NT2/D1 (cell line): ENCODE measurements around the gene PHTF2.
A peak's percentile ranks its signal among the peaks of the same experiment; 100 is the strongest.

ENCODE experiments used
- DNase-seq: peaks from one replicate; pipeline ENCODE4 v3.0.0-alpha.2; 2011; ENCODE audit warnings: low read depth, low spot score
- H3K27me3 ChIP-seq: 2 replicates; pipeline ENCODE4 v1.6.0; 2011; ENCODE audit warnings: mild to moderate bottlenecking; ENCODE audit not compliant: insufficient read length, insufficient read depth
- H3K36me3 ChIP-seq: 2 replicates; pipeline ENCODE4 v1.6.1; 2011; ENCODE audit warnings: mild to moderate bottlenecking, low read length, mixed read lengths; ENCODE audit not compliant: insufficient read depth, insufficient read length
- H3K4me1 ChIP-seq: 2 replicates; pipeline ENCODE4 v1.5.1; 2011; ENCODE audit not compliant: insufficient read depth, insufficient read length
- H3K4me3 ChIP-seq: 2 replicates; pipeline ENCODE4 v1.5.1; 2011; ENCODE audit warnings: low read depth; ENCODE audit not compliant: insufficient read length
- H3K9ac ChIP-seq: 2 replicates; pipeline ENCODE4 v1.6.0; 2011; ENCODE audit warnings: low read depth; ENCODE audit not compliant: insufficient read length
- H3K9me3 ChIP-seq: 2 replicates; pipeline ENCODE4 v1.5.1; 2011; ENCODE audit warnings: mild to moderate bottlenecking, low read length; ENCODE audit not compliant: insufficient read depth
- SUZ12 ChIP-seq: IDR thresholded peaks from 2 replicates; pipeline ENCODE4 v1.6.1; 2011; ENCODE audit not compliant: insufficient read length, insufficient read depth; ENCODE audit errors: extremely low read depth
- YY1 ChIP-seq: IDR thresholded peaks from 2 replicates; pipeline ENCODE4 v1.6.1; 2011; ENCODE audit not compliant: insufficient read length, insufficient read depth
- ZNF274 ChIP-seq: IDR thresholded peaks from 2 replicates; pipeline ENCODE4 v1.6.1; 2011; ENCODE audit warnings: mild to moderate bottlenecking, low read depth, low read length

The PHTF2 gene

DNA sequence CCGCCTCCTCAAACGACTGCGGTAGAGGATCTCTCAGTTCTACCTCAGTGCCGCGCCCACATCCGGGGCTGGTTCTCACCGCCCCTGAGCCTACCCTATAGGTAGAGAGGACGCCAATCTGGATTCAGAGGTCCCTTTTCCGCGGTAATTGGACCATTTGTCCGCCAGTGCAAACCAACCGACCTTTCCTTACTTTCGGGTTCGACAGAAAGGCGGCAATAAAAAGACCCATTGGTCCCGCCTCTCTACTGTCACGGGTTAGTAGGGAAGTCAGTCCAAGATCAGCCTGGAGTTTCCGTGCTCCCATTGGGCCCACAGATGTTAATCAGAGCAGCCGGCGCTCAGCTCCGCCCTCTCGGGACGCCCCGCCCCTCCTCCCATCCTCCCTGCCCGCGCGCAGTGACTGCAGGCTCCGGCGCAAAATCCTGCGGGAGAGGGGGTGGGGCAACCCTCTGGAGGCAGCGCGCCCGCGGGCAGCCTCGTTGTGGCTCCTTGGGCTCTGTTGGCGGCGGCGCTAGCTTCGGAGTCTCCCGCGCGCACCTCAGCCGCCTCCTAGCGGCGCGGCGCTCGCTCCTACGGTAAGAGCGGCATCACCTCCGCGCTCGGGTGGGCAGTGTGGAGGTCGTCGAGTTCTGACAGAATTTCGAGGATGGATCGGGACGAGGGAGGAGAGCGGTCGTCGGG is at the start of gene PHTF2, which contains the start of gene TMEM60:
Gene PHTF2, plus strand, starts transcription at position 380 of the 684 bp plus-strand sequence.
Gene TMEM60, minus strand, starts transcription at position 41 of the 684 bp plus-strand sequence. CDS start 4,061 bp downstream, outside the sequence.
- Histone ChIP-seq H3K9me3 (no peaks in the 10 kb centered on the region), H3K9ac (peak within 1 kb of the TSS; percentile 92), H3K4me3 (peak within 1 kb of the TSS; percentile 96), H3K27me3 (no peaks in the 10 kb centered on the region), H3K4me1 (no peaks in the 10 kb centered on the region), H3K36me3 (peaks cover 21% of the 10 kb centered on the region)
- DNase-seq, result peak; percentile 99
- TF ChIP-seq YY1 (no peak), ZNF274 (no peak), SUZ12 (no peak)

DNA sequence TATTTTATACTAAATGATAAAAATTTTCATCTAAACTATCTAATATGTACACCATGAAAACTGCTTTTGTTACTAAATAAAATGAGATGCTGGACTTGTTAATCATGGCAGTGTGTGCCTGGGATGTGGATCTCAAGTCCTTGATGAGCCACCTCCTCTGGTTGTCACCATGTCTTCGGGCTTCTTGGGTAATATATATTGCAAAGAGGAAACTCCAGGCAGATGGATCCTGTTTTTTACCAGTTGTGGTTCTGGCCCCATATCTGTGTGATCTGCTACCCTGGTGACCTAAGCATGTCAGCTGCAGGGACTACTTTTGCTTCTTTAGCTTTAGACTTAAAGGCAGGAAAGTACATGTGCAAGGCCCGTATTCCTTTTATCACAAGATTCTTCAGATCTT is 46.6 kb upstream of the PHTF2 start:
- no peak for DNase-seq
- H3K36me3 ChIP-seq, result peaks cover 9% of the 10 kb centered on the region
- no peaks in the 10 kb centered on the region for H3K4me1 ChIP-seq
- H3K9me3 ChIP-seq, result no peaks in the 10 kb centered on the region
- H3K9ac ChIP-seq, result no peak overlapping the region
- no peaks in the 10 kb centered on the region for H3K27me3 ChIP-seq
- TF ChIP-seq YY1 (no peak), SUZ12 (no peak), ZNF274 (no peak)
- H3K4me3 ChIP-seq, result no peak overlapping the region

DNA sequence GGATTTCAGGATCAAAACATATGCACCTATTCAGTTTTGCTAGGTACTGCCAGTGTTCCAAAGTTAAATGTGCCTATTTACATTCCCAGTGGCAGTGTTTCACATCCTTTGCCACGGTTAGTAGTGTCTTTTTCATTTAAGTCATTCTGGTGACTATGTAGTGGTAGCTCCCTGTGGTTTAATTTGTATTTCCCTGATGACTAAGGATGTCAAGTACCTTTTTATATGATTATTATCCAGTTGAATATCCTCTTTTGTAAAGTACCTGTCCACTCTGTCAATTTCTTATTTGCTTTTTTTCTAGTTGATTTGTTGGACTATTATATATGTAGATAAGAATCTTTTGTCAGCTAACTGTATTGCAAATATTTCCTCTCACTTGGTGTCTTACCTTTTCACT is 45.4 kb upstream of the PHTF2 start:
- DNase-seq, result no peak

DNA sequence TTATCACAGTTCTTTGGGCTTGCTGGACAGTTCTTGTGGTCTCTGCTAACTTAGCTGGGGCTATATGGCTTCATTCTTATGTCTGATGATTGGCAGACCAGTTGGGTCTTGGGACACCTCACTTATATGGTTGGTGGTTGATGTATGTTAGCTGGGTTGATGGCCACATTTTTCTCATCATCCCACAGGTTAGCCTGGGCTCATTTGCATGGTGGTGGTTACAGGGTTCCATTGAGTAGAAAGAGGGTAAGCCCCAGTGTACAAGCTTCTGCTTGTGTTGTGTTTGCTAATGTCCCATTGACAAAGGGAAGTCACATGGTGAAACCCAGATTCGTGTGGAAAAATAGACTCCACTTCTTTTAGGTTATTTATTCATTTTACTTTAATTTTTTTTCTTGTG is 41.0 kb upstream of the PHTF2 start:
- no peak for DNase-seq
- H3K27me3 ChIP-seq, result no peaks in the 10 kb centered on the region
- TF ChIP-seq YY1 (no peak), SUZ12 (no peak), ZNF274 (no peak)
- H3K4me1 ChIP-seq, result no peaks in the 10 kb centered on the region
- H3K36me3 ChIP-seq, result no peaks in the 10 kb centered on the region
- H3K9me3 ChIP-seq, result no peaks in the 10 kb centered on the region
- no peak overlapping the region for H3K9ac ChIP-seq
- no peak overlapping the region for H3K4me3 ChIP-seq

More for the DNA sequence above, 45.4 kb upstream of the PHTF2 start:
- no peak for TF ChIP-seq SUZ12
- no peak for TF ChIP-seq ZNF274
- TF ChIP-seq YY1, result no peak
- no peaks in the 10 kb centered on the region for H3K9me3 ChIP-seq
- no peaks in the 10 kb centered on the region for H3K27me3 ChIP-seq
- no peak overlapping the region for H3K9ac ChIP-seq
- H3K4me1 ChIP-seq, result no peaks in the 10 kb centered on the region
- peaks cover 9% of the 10 kb centered on the region for H3K36me3 ChIP-seq
- no peak overlapping the region for H3K4me3 ChIP-seq

DNA sequence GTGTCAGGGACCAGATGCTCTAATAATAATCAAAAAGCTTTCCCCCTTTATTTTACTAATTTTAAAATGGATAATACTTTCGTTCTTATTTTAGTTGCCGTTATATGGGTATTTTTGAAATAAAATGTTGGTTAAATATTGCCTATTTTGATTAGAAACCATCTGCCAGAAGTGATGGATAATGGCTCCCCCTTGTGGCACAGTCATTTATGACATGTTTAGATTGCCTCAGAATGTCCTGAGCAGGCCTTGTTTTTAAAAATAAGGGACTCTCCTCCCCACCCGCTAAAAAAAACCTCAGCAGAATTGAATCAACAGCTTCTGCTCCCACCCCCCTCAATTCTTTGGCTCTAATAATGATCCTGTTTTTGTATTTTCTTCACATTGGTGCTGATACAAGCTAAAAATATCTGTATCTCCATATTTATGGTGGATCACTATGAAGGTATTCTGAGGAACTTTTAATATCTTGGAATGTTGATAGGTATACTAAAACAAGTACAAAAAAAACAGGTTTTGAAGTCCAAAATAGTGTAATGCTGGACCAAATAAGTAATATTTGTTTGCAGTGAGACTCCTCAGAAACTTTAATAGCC is 39.2 kb upstream of the PHTF2 start:
- peak; percentile 51 for DNase-seq
- Histone ChIP-seq H3K36me3 (no peaks in the 10 kb centered on the region), H3K9ac (no peak overlapping the region), H3K27me3 (no peaks in the 10 kb centered on the region), H3K4me1 (no peaks in the 10 kb centered on the region), H3K4me3 (no peak overlapping the region), H3K9me3 (no peaks in the 10 kb centered on the region)
- TF ChIP-seq SUZ12 (no peak), ZNF274 (no peak), YY1 (no peak)

DNA sequence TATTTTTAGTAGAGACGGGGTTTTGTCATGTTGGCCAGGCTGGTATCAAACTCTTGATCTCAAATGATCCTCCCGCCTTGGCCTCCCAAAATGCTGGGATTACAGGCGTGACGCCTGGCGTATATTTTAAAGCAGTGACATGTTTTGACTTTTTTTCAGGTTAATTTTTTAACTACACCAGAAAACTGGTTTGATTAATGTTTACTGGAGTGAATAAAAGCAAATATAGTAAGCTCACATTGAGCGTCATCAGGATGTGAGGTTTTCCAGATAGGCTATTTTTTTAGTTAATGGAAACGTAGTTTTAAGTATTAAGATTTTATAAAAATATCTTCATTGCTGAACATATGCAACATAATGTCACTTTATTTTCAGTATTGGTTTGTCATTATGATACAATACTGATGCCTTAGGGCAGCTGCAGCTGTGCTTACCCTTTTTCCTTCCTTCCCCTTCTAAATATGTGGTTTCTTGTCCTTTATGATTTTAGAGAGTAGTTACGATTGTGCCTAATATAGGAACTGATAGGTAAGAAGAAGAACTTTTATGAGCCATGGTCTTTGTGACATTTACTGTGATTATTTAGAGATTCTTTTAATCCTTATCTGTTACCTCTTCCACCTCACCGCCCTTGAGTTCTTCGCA is 37.6 kb upstream of the PHTF2 start:
- Histone ChIP-seq H3K4me1 (no peaks in the 10 kb centered on the region), H3K9me3 (no peaks in the 10 kb centered on the region), H3K36me3 (no peaks in the 10 kb centered on the region), H3K27me3 (no peaks in the 10 kb centered on the region), H3K9ac (no peak overlapping the region), H3K4me3 (no peak overlapping the region)
- TF ChIP-seq YY1, result no peak
- TF ChIP-seq ZNF274, result no peak
- DNase-seq, result no peak

DNA sequence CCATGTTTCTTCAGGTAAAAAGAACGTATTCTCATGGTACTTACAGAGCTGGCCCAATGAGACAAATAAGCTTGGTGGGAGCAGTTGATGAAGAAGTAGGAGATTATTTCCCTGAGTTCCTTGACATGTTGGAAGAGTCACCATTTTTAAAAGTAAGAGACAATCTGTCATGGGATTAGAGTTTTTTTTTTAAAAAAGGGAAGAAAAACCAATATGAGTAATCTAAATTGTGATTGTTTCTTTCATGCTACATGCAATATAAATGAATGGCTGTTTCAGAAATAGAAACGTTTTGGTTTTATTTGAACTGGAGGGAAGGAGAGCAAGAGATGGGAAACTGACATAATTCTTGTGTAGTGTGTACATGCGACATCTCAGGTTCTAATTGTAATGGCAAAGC is 33.1 kb upstream of the PHTF2 start:
- Histone ChIP-seq H3K27me3 (no peaks in the 10 kb centered on the region), H3K9me3 (no peaks in the 10 kb centered on the region), H3K36me3 (no peaks in the 10 kb centered on the region)

More for the DNA sequence above, 33.1 kb upstream of the PHTF2 start:
- TF ChIP-seq ZNF274, result no peak
- no peak for TF ChIP-seq YY1
- TF ChIP-seq SUZ12, result no peak
- H3K9ac ChIP-seq, result no peak overlapping the region
- no peak overlapping the region for H3K4me3 ChIP-seq
- H3K4me1 ChIP-seq, result no peaks in the 10 kb centered on the region
- no peak for DNase-seq
